ENCODE results near the gene GLIS1.

Gene GLIS1

DNA sequence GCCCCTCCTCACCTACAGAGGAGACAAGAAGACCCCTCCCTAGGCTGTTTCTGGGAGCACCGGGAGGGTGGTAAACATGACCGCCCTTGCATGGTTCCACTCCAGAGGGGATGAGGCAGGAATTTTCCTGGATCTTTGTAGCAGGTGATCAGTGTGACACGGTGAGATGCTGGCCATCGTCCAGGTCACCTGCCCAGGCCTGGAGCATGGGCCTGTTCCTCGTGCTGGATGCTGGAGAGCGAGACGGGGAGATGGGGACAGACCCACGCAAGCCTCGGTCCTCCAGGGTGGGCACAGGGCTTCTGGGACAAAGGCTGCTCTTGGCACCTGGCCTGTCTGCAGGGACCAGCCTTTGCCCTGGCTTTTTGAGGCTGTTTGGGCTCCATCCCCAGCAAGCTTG, 233.6 kb downstream of the GLIS1 start:
- TF ChIP-seq, protein P1, sequence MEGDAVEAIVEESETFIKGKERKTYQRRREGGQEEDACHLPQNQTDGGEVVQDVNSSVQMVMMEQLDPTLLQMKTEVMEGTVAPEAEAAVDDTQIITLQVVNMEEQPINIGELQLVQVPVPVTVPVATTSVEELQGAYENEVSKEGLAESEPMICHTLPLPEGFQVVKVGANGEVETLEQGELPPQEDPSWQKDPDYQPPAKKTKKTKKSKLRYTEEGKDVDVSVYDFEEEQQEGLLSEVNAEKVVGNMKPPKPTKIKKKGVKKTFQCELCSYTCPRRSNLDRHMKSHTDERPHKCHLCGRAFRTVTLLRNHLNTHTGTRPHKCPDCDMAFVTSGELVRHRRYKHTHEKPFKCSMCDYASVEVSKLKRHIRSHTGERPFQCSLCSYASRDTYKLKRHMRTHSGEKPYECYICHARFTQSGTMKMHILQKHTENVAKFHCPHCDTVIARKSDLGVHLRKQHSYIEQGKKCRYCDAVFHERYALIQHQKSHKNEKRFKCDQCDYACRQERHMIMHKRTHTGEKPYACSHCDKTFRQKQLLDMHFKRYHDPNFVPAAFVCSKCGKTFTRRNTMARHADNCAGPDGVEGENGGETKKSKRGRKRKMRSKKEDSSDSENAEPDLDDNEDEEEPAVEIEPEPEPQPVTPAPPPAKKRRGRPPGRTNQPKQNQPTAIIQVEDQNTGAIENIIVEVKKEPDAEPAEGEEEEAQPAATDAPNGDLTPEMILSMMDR (conservative IDR thresholded peaks at IDR 0.05): no peak
- no peak for TF ChIP-seq ZFX (IDR thresholded peaks at IDR 0.05)
- no peak overlapping the region for H3K27ac ChIP-seq

DNA sequence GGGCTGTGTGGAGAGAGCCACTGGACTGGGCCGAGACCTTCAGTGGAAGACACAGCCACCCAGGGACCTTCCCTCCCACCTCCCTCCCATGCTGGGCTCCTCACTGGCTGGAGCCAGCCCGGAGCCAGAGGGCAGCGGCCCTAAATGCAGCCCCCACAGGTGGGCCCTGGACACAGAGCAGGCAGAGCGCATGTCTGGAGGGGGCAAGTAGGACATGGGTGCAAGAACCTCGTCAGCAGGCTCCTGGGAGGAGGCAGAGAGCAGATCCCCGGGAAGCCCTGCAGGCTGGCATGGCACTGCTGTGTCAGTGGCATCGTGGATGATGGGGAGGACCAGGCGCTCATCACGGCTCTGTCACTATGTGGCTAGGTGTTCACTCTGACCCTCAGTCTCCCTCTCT, 234.1 kb downstream of the GLIS1 start:
- no peak for TF ChIP-seq ZFX (IDR thresholded peaks at IDR 0.05)
- TF ChIP-seq, protein P1 (conservative IDR thresholded peaks at IDR 0.05): no peak
- H3K27ac ChIP-seq: no peak overlapping the region

DNA sequence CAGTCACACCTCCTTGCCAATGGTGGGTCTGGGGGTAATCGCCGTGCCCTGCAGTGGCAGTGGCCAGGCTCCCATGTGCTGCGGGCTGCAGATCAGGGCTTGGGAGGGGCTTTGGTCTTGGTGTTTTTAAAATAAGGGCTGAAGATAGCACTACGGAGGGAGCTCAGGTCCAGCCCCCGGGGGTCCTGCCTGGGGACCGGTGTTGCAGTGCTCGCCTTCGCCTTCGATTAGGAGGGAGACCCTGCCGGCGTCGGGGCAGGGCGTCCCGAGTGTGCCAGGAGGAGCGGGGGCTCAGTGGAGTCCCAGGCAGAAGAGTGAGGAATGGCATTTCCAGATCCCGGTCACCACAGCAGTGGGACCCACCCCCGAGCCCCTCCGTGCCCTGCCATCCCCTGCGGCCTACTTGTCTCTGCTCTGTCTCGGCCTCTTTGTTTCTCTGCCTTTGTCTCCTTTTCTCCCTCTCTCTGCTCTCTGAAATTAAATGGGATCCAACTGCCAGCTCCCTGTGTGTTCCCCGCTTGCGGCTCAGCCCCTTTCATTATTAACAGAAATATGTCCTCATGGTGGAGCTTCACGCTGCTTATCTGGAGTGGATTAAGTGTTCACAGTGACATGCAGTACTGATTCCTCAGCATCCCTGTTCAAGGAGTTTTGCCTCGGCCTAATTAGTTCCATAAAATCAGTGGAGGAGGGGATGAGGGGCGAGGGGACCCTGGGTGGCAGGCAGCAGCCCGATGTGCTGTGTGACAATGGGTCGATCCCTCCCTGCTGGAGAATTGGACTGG, 235.3 kb downstream of the GLIS1 start:
- TF ChIP-seq, protein P1 (conservative IDR thresholded peaks at IDR 0.05): no peak
- no peak for TF ChIP-seq ZFX (IDR thresholded peaks at IDR 0.05)
- H3K27ac ChIP-seq: no peak overlapping the region

DNA sequence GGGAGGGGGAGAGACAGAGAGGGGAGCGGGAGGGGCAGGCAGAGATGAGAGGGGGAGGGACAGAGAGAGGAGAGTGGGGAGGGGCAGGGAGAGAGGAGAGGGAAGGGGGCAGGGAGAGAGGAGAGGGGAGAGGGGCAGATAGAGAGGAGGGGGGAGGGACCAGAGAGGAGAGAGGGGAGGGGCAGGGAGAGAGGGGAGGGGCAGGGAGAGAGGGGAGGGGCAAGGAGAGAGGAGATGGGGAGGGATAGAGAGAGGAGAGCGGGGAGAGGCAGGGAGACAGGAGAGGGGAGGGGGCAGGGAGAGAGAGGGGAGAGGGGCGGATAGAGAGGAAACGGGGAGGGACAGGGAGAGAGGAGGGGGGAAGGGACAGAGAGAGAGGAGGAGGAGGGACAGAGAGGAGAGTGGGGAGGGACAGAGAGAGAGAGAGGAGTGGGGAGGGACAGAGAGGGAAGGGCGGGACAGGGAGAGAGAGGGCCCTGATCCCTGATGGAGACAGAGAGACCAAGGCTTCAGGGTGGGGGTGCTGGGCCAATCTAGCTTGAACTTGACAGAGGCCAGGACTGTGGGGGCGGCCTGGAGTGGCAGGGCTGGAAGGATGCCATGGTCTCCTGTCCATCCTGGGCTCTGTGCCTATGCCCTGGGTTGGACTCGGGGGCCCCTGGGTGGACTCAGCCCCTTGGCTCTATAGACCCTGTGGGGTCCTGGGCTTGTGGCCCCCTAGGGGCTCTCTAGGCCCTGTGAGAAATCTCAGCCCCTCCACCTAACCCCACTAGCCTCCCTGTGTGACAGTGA, 236.1 kb downstream of the GLIS1 start:
- no peak for TF ChIP-seq ZFX (IDR thresholded peaks at IDR 0.05)
- TF ChIP-seq, protein P1 (conservative IDR thresholded peaks at IDR 0.05): no peak
- no peak overlapping the region for H3K27ac ChIP-seq

DNA sequence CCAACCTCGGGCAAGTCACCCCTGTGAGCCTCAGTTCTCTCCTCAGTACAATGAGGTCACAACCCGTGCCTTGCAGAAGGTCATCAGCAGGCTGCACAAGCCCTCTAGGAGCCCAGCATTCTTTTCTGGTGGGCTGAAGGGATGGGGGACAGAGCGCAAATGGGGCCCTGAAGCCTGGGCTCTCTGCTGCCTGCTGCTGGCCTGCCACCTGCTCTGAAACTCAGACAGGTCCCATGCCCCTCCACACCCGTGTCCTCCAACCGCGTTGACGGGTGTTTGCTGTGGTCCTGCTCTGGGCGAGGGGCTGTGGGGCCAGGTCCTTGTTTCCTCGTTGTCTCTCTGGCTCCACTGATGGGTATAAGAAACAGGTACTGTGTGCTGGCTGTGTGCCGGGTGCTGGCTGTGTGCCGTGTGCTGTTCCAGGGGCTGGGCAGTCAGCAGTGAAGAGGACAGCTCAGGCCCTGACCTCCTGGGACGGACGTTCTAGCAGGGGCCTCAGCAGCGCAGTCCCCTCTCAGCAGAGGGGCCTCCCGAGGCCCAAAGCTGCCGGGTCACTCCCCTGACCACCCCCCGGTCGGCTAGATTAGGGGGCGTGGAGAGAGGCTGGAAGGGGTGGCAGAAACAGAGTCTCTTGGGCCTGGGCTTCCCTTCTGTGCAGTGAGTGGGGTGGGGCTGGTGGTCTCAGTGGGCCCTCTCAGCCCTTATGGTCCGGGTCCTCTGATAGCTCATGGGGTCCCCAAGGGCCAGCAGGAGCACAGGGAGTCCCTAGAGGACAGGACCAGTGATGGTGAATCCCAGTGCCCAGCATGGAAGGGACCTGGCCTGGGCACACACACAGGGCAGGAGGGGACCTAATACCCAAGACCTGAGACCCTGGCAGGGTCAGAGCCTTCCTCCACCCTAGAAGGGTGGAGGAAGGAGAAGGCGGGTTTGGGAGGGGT, 237.6 kb downstream of the GLIS1 start:
- no peak for TF ChIP-seq ZFX (IDR thresholded peaks at IDR 0.05)
- TF ChIP-seq, protein P1 (conservative IDR thresholded peaks at IDR 0.05): no peak
- no peak overlapping the region for H3K27ac ChIP-seq

DNA sequence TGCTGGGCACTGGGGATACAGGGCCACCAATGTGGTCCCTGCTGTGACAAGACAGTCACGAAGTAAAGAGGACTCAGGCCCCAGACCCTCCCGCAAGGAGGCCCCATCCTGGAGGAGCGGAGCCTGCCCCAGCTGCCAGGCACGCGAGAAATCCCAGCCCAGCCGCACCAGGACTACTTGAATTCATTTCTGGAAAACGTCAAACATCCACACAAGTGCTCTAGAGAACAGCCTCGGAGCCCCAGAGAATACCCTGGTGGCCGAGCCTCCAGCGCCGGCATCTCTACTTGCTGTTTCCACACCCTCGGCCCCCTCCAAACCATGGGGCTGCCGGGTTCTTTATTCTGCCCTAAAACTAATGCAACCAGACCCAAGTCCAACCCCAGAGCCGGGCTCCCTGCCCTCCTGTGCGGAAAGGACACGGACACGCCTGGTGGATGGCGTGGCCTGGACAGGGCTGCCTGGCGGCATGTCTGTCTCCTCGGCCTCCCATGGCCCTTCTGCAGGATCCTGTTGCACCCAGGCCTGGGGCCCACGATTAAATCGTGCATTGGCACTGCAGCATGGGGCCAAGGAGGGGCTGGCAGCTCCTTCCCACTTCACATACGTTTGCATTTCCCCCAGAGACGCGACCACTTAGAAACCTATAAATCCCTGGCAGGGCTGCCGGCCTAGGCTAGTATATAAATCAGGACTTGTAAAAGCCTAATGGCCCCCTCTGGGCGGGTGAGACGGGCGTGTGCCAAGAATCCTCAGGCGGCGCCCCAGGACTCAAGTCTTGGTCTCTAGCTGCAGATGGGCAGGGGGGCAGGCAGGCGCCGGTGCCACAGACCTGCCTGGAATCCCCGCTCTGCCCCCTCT, 238.5 kb downstream of the GLIS1 start:
- H3K27ac ChIP-seq: no peak overlapping the region
- TF ChIP-seq, protein P1 (conservative IDR thresholded peaks at IDR 0.05): no peak
- no peak for TF ChIP-seq ZFX (IDR thresholded peaks at IDR 0.05)
